Measurements from ENCODE around the gene FABP3.

FABP3 gene

DNA sequence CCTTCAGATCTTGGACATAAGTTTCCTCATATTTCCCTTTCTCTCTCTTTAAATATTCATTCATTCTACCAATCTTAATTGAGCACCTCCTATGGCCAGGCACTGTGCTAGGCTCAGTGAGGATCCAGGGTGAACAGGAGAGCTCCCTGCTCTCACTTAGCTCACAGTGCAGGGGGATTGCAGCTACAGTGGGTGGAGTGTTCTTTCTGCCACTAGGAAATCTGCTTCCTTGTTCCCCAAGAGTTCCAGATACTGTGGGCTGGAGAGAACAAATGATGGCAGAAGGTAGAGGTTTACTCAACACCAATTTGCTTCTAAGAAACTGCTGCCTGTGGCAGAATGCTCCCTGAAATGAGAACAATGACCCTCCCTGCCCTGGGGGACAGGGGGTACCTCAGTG, 5.1 kb upstream of the FABP3 start (continued):
- TF ChIP-seq, protein P1, sequence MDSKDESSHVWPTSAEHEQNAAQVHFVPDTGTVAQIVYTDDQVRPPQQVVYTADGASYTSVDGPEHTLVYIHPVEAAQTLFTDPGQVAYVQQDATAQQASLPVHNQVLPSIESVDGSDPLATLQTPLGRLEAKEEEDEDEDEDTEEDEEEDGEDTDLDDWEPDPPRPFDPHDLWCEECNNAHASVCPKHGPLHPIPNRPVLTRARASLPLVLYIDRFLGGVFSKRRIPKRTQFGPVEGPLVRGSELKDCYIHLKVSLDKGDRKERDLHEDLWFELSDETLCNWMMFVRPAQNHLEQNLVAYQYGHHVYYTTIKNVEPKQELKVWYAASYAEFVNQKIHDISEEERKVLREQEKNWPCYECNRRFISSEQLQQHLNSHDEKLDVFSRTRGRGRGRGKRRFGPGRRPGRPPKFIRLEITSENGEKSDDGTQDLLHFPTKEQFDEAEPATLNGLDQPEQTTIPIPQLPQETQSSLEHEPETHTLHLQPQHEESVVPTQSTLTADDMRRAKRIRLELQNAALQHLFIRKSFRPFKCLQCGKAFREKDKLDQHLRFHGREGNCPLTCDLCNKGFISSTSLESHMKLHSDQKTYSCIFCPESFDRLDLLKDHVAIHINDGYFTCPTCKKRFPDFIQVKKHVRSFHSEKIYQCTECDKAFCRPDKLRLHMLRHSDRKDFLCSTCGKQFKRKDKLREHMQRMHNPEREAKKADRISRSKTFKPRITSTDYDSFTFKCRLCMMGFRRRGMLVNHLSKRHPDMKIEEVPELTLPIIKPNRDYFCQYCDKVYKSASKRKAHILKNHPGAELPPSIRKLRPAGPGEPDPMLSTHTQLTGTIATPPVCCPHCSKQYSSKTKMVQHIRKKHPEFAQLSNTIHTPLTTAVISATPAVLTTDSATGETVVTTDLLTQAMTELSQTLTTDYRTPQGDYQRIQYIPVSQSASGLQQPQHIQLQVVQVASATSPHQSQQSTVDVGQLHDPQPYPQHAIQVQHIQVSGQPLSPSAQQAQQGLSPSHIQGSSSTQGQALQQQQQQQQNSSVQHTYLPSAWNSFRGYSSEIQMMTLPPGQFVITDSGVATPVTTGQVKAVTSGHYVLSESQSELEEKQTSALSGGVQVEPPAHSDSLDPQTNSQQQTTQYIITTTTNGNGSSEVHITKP (tag by site-specific recombination; IDR thresholded peaks at IDR 0.05): no peak
- TF ChIP-seq EGR2 (tag by site-specific recombination; IDR thresholded peaks at IDR 0.05; ENCODE audit: low read depth): no peak

GRCh38 chr1:31377364-31377863, 4.5 kb upstream of the FABP3 start:
- Histone ChIP-seq H3K36me3 (ENCODE audit: control insufficient read depth in 2 of 2, insufficient read depth in 1 of 2, low read length in 2 of 2) (no peaks in the 10 kb centered on the region), H3K27ac (ENCODE audit: extremely low read depth, low read depth, low read length) (no peak overlapping the region), H3K4me1 (ENCODE audit: control insufficient read depth, insufficient read depth, low read length) (no peaks in the 10 kb centered on the region), H3K4me3 (ENCODE audit: low read depth, low read length) (no peak overlapping the region), H3K9me3 (ENCODE audit: control insufficient read depth, insufficient read depth, low read depth, low read length) (no peaks in the 10 kb centered on the region)
- CTCF ChIA-PET: interaction anchor here (0.8 to 1.7 kb wide), 4 partner anchors 17 to 193 kb away, joined by 4 to 5 read pairs (median 4); no protein-coding TSS in a partner anchor
- TF ChIP-seq ZNF324 (tag by site-specific recombination; IDR thresholded peaks at IDR 0.05): no peak
- TF ChIP-seq ZNF292 (tag by site-specific recombination; IDR thresholded peaks at IDR 0.05; ENCODE audit: borderline replicate concordance, low read depth): no peak
- POLR2A ChIA-PET: interaction anchor here (1.0 to 1.8 kb wide), 2 partner anchors 36 to 81 kb away, joined by 3 to 11 read pairs; partner anchors contain the start of genes SNRNP40 and ZCCHC17

DNA sequence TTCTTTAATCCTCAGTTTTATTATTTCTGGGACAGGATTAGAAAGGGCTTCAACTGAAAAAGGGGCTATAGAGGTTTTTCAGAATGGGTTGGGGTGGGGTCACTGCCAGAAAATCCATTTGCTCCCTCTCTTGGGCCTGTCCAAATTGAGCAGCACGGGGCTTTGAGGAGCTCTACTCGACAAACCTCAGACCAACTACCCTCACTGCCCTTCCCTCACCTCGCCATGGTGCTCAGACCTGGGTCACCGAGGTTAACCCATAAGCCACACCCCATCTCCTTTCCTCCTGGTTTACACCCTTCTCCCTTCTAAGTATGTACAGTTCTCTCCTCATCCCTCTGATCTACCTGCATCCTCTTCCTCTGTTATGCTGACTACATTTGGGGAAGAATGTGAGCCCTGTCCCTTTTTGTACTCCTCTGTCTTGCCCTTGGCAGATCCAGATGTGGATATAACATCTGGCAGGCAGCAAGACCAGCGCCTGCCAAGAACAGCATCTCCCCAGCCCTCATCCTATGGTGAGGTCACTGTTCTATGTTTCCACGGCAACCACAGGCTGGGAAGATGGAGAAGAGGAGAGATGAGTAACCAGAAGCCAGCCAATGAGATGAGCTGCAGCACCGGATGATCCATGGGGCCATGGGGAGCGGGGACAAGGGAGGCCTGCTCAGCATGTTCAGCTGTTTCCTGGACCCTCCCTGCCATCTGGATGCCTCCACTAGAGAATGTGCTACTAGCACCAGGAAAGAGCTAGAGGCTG, 3.7 kb upstream of the FABP3 start:
- ChIA-PET POLR2A (interaction anchor here (1.0 to 1.8 kb wide), 2 partner anchors 35 to 80 kb away, joined by 3 to 11 read pairs; partner anchors contain the start of genes SNRNP40 and ZCCHC17), CTCF (interaction anchor here (0.8 to 1.9 kb wide), 5 partner anchors 18 to 192 kb away, joined by 4 to 8 read pairs (median 5); no protein-coding TSS in a partner anchor)
- H3K9me3 ChIP-seq (ENCODE audit: control insufficient read depth, insufficient read depth, low read depth, low read length): no peaks in the 10 kb centered on the region
- no peak overlapping the region for H3K27ac ChIP-seq (ENCODE audit: extremely low read depth, low read depth, low read length)
- no peak overlapping the region for H3K4me3 ChIP-seq (ENCODE audit: low read depth, low read length)
- H3K36me3 ChIP-seq (ENCODE audit: control insufficient read depth in 2 of 2, insufficient read depth in 1 of 2, low read length in 2 of 2): no peaks in the 10 kb centered on the region
- no peaks in the 10 kb centered on the region for H3K4me1 ChIP-seq (ENCODE audit: control insufficient read depth, insufficient read depth, low read length)
- TF ChIP-seq KLF17 (tag by site-specific recombination; IDR thresholded peaks at IDR 0.05) (peak; percentile 63), ZNF335 (tag by site-specific recombination; conservative IDR thresholded peaks at IDR 0.05) (0 out of 2 replicates have a peak, but pooled peaks have one; percentile 39), ZNF10 (tag by site-specific recombination; IDR thresholded peaks at IDR 0.05) (no peak), ZNF23 (tag by site-specific recombination; IDR thresholded peaks at IDR 0.05; ENCODE audit: borderline replicate concordance) (no peak), ZNF24 (tag by site-specific recombination; IDR thresholded peaks at IDR 0.05) (no peak), ZNF341 (tag by site-specific recombination; IDR thresholded peaks at IDR 0.05; ENCODE audit: low read depth) (peak; percentile 65), ZNF549 (tag by site-specific recombination; IDR thresholded peaks at IDR 0.05) (no peak), ZNF274 (IDR thresholded peaks at IDR 0.05; ENCODE audit: low read length) (no peak), ZNF274 (tag by site-specific recombination; IDR thresholded peaks at IDR 0.05; ENCODE audit: borderline replicate concordance) (no peak), ZEB2 (tag by site-specific recombination; IDR thresholded peaks at IDR 0.05) (peak; percentile 38; the same call in 1 of the 2 replicates), YY1 (tag by site-specific recombination; IDR thresholded peaks at IDR 0.05) (no peak), SALL2 (tag by site-specific recombination; IDR thresholded peaks at IDR 0.05; ENCODE audit: borderline replicate concordance) (no peak)
- TF ChIP-seq, protein P2, sequence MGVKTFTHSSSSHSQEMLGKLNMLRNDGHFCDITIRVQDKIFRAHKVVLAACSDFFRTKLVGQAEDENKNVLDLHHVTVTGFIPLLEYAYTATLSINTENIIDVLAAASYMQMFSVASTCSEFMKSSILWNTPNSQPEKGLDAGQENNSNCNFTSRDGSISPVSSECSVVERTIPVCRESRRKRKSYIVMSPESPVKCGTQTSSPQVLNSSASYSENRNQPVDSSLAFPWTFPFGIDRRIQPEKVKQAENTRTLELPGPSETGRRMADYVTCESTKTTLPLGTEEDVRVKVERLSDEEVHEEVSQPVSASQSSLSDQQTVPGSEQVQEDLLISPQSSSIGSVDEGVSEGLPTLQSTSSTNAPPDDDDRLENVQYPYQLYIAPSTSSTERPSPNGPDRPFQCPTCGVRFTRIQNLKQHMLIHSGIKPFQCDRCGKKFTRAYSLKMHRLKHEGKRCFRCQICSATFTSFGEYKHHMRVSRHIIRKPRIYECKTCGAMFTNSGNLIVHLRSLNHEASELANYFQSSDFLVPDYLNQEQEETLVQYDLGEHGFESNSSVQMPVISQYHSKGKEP (tag by site-specific recombination; IDR thresholded peaks at IDR 0.05): no peak
- TF ChIP-seq, protein P1 (tag by site-specific recombination; IDR thresholded peaks at IDR 0.05): peak; percentile 90

Data from HEK293 (cell line).